GM21360 (cell line): ENCODE measurements around the gene KCNQ2.
A peak's percentile ranks its signal among the peaks of the same experiment; 100 is the strongest.
"Not testable (repeated sequence)": the region's sequence is repeated elsewhere in the genome, so short reads cannot be mapped to it uniquely, and the experiment has no call there.

Experiments
- ATAC-seq: cut with Tn5 transposase; IDR thresholded peaks from one replicate; pipeline ENCODE4 v1.9.1; 2021; ENCODE audit warnings: mild to moderate bottlenecking, moderate library complexity; ENCODE audit not compliant: unreplicated experiment

The KCNQ2 gene

DNA sequence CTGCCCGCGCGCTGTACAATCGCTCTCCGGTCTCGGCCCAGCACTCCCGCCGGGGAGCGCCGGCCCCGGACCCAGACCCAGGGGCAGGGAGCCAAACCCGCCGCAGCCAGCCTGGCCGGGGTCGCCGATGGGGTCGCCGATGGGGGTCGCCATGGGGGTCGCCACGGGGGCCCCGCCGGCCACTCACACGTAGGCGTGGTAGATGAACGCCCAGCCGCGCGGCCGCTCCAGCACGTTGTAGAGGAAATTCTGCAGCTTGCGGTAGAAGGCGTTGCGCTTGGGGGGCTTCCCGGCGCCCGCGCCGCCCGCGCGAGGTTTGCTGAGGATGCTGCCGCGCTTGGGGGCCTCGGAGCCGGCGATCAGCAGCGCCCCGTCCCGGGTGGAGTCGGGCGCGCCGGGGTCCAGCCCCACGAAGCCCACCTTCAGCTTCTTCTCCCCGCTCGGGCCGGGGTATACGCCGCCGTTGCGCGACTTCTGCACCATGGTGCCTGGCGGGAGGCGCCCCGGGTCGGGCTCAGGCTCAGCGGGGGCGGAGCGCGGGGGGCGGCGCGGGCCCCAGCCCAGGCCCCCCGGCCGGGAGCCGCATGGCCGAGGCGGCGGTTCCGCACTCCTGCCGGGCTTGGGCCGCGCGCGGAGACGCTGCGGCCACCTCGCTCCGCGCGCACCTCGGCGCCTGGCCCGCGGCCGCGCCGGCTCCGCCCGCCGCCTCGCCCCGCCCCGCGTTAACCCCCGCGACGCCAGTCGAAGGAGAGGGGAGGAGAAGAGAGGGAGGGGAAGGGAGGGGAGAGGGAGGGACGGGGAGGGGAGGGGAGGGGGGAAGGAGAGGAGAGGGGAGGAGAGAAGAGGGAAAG, at the start of gene KCNQ2:
Gene KCNQ2 (minus strand): TSS at position 675 of the 851 bp plus-strand sequence. CDS start 192 bp downstream, at position 483.
- no peak for ATAC-seq

DNA sequence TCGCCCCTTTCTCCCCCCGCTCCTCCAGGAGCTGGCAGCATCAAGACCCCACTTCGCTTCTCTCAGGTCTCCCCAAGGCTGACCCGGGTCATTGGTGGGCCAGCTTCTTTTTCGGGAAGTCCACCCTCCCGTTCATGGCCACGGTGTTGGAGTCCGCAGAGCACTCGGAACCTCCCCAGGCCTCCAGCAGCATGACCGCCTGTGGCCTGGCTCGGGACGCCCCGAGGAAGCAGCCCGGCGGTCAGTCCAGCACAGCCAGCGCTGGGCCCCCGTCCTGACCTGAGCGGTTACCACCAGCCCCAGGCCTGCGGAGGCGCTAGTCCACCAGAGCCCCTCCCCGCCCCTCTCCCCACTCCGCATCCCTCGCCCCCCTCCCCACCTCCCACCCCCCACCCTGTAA, 49.1 kb upstream of the KCNQ2 start:
- no peak for ATAC-seq

DNA sequence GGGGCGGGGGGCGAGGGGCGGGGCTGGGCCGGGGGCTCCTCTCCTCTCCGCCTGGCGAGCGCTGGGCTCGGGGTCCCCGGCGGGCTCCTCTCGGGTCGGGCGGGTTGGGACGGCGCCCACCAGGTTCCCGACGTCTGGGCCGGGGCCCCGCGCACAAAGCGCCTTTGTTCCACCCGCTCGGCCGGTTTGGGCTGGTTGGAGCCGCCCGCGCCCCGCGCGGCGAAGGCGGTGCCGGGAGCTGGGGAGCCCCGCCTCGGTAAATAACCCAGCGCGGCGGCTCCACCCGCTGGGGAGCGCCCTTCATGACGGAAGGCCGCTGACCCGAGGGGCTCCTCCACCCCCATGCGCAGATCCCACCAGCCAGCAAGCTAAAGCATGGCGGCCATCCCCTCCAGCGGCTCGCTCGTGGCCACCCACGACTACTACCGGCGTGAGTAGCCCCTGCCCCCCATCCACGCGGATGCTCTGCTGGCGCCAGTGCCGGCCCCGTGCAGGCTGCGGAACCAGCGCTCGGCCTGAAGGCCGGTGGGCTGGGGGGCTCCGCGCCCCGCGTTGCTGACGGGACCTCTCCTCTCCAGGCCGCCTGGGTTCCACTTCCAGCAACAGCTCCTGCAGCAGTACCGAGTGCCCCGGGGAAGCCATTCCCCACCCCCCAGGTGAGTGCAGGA, 48.6 kb upstream of the KCNQ2 start:
- peak; percentile 33 for ATAC-seq

DNA sequence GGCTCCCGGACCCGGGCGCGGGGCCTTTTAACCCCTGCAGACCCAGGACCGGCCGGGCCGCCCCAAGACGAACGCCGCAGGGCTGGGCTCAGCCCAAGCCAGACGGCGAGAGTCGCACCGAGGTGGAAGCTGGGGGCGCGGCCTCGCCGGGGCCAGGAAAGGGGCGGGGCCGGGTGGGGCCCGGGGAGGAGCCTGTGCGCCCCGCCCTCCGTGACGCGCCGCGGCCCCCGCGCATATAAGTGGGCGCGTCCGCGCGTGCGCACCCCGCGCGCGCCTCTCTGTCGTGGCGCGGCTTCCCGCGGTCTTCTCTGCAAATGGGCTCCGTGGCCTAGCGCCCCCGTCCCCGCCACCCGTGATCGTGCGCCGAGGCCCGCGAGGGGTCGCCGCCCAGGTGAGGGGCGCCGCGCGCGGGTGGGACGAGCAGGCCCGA, 48.1 kb upstream of the KCNQ2 start, which contains the start of gene PPDPF:
Gene PPDPF (plus strand): TSS at position 262 of the 430 bp plus-strand sequence. CDS start 544 bp downstream, outside the sequence.
- peak; percentile 54 for ATAC-seq

DNA sequence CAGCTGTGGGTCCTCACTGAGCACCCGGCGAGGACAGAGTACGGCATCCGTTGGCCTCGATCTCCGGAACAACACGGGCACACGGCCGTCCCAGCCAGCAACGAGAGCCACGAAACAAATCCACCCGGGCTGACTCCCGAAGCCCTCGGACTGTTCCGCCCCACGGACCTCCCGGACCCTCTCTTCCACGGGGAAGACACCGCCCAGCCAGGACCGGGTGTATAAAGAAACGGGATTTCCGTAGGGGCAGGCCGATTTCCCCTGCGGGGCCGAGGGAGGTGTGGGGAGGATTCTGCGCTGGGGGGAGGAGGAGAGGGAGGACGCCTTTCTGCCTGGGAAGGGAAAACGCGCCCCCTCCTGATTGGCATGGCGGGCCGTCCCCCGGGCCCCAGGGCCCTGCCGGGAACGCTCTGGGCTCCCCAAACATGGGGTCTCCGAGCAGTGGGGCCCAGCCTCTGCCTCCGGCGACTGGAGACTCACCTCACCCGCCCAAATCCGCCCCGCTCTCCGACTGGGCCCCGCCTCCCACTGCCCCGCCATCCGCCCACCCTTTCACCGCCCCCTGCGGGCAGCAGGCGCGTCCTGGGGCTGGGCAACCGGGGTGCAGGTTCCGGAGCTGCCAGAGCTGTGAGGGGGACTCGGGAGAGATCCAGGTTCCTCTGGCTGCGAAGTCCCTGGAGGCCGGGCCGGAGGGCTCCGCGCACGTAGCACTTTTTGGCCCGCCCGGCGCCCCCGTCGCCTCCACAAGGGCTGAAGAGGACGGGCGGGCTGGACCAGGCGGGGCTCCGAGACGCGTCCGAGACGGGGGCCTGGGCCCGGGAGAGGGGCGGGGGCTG, 47.4 kb upstream of the KCNQ2 start:
- ATAC-seq = peak; percentile 39

DNA sequence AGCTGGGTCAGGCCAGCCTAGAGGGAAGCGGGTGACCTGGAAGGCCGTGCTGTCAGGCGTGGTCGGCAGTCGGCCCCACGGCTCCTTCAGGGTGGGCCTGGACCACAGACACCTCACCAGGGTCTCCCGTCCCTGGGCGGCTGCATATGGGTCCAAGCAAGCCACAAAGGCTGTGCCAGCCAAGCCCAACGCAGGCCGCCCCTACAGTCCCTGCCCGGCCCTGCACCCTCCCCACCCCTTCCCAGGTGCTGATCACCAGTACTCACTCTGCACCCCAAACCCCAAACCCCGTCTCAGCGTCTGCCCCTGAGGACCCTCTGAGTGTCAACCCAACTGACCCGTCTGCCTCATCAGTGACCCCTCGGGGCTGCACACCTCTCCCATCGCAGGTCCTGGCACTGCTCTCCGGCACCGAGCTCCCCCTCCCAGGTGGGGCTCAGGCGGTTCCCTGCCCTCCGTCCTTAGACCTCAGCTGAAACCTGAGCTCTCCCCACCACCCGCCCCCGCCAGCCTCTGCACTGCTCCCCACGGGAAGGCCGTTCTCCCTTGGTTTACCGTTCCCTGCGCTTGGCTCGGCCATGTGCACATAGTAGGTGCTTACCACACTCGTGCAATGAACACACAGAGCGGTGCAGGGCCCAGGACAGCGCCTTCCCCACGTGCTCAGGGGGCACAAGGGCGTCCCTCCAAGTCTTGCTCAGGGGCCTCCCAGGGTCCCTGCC, 46.7 kb upstream of the KCNQ2 start:
- no peak for ATAC-seq

DNA sequence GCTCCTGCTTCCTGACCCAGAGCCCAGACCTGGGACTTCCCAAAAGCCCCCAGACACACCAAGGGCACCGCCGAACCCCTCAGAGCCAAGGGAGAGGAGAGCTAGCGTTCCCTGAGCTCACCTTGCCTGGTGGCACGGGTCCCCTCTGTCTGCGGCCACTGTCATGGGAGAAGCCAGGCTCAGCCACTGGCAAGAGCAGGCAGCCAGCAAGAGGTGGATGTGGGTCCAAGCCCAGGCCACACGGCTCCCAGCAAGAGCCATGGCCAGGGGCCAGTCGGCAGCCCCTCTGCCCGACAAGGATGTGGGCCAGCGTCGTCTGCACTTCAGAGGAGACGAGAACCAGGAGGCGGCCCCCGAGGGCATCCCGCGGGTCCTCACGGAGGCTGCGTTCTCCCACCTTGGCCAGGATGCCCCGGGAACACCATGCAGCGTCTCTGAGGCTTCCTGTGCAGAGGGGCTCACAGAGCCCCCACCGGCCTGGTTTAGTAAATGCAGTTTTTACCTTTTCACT, 46.0 kb upstream of the KCNQ2 start:
- no peak for ATAC-seq

DNA sequence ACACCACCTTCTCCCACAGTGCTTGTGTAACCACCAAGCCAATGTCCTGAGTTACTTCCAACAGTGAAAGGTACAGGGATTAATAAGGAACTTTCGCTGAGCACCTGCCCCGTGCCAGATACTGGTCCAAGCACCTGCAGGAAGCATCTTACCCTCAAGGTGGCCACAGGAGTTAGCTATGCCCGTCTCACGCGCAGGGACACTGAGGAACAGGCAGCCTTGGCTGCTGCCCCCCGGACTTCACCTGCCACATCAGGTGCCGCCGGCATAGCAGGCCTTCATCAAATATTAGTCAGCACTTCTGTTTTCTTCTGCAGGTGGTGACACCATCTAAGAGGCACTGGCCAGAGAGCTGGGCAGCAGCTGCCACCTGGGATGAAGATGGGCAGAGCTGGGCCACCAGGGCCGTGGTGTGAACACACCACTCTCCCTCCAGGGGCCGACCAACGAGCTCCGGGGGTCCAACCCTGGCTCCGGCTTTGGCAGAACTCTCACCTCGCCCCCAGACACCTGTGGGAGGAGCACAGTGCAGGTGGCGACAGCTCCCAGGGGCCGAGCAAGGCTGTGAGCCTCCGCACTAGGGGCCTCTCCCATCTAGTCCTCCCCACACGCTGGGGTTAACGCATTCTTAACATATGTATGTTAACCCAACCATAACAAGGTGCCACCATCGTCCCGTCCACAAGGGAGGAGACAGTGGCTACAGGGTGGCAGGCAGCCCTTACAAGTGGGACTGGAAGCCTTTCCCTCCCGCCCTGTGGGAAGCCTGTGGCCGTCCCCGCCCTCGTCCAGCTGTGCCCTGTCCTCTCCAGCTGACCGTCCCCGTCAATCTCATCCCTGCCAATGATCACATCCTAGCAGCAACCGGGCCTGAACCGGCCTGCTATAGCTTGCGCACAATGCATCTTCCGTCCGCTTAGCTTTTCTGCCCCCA, 45.2 kb upstream of the KCNQ2 start:
- ATAC-seq = no peak

DNA sequence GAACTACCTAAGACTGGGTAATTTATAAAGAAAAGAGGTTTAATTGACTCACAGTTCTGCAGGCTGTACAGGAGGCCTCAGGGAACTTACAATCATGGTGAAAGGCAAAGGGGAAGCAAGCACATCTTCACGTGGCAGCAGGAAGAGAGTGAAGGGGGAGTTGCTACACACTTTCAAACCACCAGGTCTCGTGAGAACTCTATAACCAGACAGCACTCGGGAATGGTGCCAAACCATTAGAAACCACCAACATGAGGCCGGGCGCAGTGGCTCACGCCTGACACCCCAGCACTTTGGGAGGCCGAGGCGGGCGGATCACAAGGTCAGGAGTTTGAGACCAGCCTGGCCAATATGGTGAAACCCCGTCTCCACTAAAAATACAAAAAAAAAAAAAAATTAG, 42.1 kb upstream of the KCNQ2 start:
- not testable (repeated sequence) for ATAC-seq

DNA sequence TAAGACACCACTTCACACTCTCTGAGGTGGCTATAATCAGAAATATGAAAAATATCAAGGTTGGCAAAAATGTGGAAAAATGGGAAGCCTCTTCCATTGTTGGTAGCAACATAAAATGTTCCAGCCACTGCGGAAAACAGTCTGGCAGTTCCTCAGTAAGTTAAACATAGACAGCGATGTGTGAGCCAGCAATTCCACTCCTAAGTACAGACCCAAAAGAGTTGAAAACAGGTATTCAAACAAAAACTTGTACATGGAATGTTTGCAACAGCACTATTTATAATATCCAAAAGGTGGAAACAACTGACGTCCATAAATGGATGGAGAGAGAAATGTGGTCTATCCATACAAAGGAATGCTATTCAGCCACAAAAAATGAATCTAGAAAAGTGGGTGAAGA, 40.8 kb upstream of the KCNQ2 start:
- ATAC-seq = no peak

DNA sequence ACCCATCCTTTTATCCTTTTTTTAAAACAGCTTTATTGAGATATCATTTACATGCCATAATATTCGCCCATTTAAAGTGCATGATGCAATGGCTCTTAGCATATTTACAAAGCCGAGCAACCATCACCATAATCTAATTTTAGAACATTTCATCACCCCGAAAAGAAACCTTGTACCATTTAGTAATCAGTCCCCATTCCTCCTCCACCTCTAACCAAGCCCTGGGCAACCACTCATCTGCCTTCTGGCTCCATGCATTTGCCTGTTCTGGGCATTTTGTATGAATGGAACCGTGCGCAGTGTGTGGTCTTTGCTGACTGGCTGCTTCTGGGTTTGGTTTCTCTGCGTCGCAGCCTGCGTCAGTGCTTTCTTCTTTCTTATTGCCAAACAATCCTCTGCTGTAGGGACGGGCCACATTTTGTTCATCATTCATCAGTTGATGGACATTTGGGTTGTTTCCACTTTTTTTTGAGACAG, 36.7 kb upstream of the KCNQ2 start:
- no peak for ATAC-seq

DNA sequence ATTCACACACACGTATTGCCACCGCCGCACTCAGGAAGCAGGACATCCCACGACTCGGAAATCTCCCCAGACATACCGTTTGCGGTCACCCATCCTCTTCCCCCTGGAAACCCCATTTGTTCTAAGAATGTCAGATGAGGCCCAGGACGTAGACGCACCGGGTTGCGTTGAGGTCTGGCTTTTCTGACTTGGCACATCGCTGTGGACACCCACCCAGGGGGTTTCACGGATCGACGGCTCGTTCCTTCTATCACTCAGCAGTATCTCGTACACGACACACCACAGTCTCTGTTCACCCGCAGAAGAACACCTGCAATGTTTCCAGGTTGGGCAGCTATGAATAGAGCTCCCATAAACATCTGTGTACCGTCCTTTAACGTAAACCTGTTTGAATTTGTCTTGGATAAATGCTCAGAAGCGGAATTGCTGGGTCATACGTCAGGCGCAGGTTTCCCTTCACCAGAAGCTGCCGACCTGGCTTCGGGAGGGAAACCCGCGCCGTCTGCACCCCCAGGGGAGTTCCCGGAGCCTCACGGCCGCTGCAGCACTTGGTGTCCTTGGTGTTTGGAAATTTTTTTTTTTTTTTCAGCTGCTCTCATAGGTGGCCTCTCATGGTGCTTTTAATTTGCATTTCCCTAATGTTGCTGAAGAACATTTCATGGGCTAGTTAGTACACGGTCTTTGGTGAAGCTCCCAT, 35.8 kb upstream of the KCNQ2 start:
- no peak for ATAC-seq

DNA sequence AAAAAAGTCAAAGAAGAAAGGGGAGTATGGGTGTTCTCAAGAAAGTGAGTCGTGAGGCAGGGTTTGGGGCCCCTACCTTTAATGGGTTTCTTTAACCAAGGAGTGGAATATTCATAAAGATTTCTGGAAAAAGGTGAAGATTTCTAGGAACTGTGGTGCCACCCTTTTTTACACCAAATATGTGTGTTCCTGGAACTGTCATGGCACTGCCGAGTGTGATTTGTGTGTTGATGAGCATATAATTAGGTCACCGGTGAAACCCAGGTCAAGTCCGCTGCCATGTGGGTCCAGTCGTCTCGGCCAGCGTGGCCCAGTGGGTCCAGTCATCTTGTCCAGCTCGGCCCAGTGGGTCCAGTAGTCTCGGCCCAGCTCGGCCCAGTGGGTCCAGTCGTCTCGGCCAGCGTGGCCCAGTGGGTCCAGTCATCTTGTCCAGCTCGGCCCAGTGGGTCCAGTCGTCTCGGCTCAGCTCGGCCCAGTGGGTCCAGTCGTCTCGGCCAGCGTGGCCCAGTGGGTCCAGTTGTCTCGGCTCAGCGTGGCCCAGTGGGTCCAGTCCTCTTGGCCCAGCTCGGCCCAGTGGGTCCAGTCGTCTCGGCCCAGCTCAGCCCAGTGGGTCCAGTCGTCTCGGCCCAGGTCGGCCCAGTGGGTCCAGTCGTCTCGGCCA, 34.8 kb upstream of the KCNQ2 start:
- ATAC-seq = no peak

DNA sequence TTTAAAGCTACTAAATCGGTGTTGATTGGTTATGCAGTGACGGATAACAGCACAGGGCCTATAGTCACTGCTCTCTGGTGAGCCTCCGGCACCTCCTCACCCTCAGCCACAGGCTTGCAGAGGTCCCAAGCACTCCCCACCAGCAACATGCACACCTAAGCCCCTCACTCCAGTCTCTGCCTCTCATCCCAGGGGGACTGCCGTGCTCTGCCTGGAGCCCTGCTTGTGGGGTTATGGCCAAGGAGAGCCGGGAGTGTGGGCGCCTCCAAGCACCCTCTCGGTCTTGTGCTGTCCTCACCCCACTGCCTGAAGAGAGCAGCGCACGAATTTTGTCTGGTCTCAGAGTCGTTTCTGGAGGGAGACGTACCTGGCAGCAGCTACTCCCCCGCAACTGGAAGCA, 33.3 kb upstream of the KCNQ2 start:
- ATAC-seq = no peak

DNA sequence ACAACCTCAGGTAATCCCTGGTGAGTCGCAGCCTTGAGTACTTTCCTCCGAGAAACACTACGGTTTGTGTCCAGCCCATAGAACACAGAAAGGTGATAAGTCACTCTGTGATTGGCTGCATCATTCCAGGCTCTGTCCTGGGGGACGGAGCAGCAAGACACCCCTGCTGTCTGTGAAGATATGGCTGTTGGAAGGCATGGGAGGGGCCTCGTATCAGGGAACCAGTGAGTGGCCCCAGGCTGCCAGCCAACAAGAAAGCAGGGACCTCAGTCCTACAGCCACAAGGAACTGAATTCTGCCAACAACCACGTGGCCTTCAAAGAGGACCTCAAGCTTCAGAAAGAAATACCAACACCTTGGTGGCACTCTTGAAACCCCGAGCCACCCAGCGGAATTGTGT, 32.8 kb upstream of the KCNQ2 start:
- ATAC-seq = no peak

DNA sequence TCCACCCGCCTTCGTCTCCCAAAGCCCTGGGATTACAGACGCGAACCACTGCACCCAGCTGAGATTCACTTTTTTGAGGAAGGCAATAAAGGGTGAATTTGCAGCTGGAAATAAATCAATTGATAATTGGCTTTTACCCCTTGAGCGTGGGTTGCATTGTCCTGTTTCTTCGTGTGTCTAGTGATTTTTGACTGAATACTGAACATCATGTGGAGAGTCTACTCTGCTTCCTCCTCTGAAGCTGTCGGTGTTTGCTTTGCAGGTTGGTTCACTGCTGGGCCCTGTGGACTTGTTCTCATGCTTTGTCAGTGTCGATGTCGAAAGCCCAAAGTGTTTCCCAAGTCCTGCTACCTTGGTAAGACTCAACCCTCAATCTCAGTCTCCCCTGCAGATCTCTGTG, 32.2 kb upstream of the KCNQ2 start:
- no peak for ATAC-seq

DNA sequence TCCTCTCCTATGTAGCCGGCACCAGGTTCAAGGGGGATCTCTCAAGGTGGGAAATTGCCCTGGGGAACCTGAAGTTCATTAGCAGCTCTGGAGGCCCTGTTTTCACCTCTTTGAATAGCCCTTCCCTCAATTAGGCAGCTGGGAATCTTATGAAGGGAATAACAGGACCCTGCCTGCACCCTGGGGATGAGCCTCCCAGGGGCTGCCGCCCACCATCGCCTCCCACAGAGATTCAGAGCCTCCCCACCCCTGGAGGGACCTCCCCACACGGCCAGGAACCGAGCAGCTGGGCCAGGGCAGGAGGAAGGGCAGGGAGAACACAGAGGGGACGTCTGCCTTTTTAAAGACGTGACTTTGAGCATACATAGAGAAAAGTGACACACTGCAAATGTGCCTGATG, 31.1 kb upstream of the KCNQ2 start:
- ATAC-seq = no peak

DNA sequence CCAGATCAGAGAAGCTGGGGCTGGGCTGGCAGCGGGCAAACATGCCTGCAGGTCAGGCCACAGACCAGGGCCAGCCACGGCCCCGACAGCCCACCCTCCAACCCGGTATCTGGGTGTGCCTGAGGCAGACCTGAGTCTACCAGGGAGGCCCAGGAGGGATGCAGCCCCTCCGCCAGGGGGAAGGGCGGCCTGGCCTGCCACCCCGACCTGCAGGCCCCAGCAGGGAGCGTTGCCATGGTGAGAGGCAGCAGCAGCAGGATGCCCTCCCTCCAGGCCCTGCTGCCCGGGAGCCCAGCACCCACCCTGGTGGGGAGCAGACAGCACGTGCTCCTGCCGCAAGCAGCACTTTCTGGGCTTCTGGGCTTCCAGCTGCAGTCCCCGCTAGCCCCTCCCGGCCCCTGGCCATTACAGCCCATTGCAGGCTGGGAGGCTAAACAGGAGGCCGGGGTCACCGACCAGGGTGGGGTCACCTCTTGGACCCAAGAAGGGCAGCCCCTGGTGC, 30.3 kb upstream of the KCNQ2 start:
- ATAC-seq = no peak
